K562 (cell line): ENCODE data around the gene SP2. TPM values are rescaled to one million over a fixed set of nuclear protein-coding genes. Genes with fewer than 3 reads are reported as not detected.
A peak's percentile ranks its signal among the peaks of the same experiment; 100 is the strongest.

Experiments
- CCNT2 ChIP-seq: IDR thresholded peaks from 2 replicates; pipeline ENCODE4 v1.6.1; 2011; ENCODE audit warnings: borderline replicate concordance, low read depth, mild to moderate bottlenecking, moderate library complexity, mixed read lengths, low read length; ENCODE audit not compliant: insufficient read length; ENCODE audit errors: extremely low read depth
- GTF2A2 ChIP-seq: IDR thresholded peaks from 2 replicates; pipeline ENCODE4 v1.6.1; 2016; ENCODE audit warnings: mild to moderate bottlenecking, missing genetic modification characterization, missing compliant biosample characterization
- GTF2E2 ChIP-seq: fragments of 200-800 bp; sonication (Bioruptor generic); IDR thresholded peaks from 2 replicates; pipeline ENCODE4 v1.6.1; 2016; ENCODE audit warnings: missing genetic modification characterization, missing compliant biosample characterization
- GTF2F1 ChIP-seq: IDR thresholded peaks from 2 replicates; pipeline ENCODE4 v1.6.1; 2011; ENCODE audit warnings: low read depth, low read length, improper control_type of control experiment
- JUND ChIP-seq, 2 experiments: IDR thresholded peaks; 2 replicates in 1 of 2; 3 replicates in 1 of 2; pipeline ENCODE4 v1.6.1; 2011; ENCODE audit warnings: borderline replicate concordance in 2 of 2, low read depth in 2 of 2, low read length in 2 of 2, improper control_type of control experiment in 1 of 2, missing biosample characterization in 1 of 2, missing genetic modification characterization in 1 of 2, missing genetic modification reagents in 1 of 2
- NONO ChIP-seq, 2 experiments: fragments of 200-400 bp in 1 of 2; fragments of 450-650 bp in 1 of 2; formaldehyde crosslinking in 1 of 2; IDR thresholded peaks; 2 replicates each; pipeline ENCODE4 v1.6.1; 2017; ENCODE audit warnings: low read depth in 2 of 2, mild to moderate bottlenecking in 2 of 2, moderate library complexity in 2 of 2, low read length in 1 of 2
- RBM34 ChIP-seq: fragments of 200-400 bp; formaldehyde crosslinking; IDR thresholded peaks from 2 replicates; pipeline ENCODE4 v1.6.1; 2018; ENCODE audit warnings: low read length, borderline replicate concordance; ENCODE audit not compliant: insufficient read depth
- SIN3B ChIP-seq: fragments of 450-650 bp; IDR thresholded peaks from 2 replicates; pipeline ENCODE4 v1.6.1; 2017; ENCODE audit warnings: low read depth, mild to moderate bottlenecking, moderate library complexity
- SMAD4 ChIP-seq: fragments of 250-450 bp; sonication (Bioruptor Pico); conservative IDR thresholded peaks from 2 replicates; pipeline ENCODE4 v1.8.0; 2021; ENCODE audit warnings: inconsistent platforms, mild to moderate bottlenecking, moderate library complexity
- polyA plus RNA-seq, 8 experiments: library from polyadenylated mRNA; depleted of rRNA in 4 of 8; stranded (reverse) in 5 of 8; unstranded in 3 of 8; fragments of >200 nt; fragmentation: Nextera tagmentation in 2 of 8; fragmentation: Illumina TruSeq in 1 of 8; extraction: Ambion mirVana in 2 of 8; extraction: Trizol in 1 of 8; gene quantifications; 2 replicates each; pipeline versions ENCODE4 v1.2.1 to v1.2.3, GENCODE V29; 2011 to 2014; ENCODE audit warnings: inconsistent platforms in 1 of 8, missing spikeins in 1 of 8
- total RNA-seq, 7 experiments: library from RNA; depleted of rRNA in 6 of 7; stranded (reverse); fragments of >200 nt in 6 of 7; fragmentation: Illumina TruSeq in 2 of 7; extraction: Trizol in 2 of 7; gene quantifications; 2 replicates each; pipeline versions ENCODE4 v1.2.1 to v1.2.3, GENCODE V29; 2011 to 2021; ENCODE audit warnings: low replicate concordance in 1 of 7
- TF ChIP-seq, protein P1 (sequence below): IDR thresholded peaks from 2 replicates; pipeline ENCODE4 v1.6.1; 2012; ENCODE audit warnings: low read depth, low read length, improper control_type of control experiment, borderline replicate concordance
- TF ChIP-seq, protein P2 (sequence below), 2 experiments: fragments of 450-650 bp in 1 of 2; IDR thresholded peaks; 2 replicates each; pipeline ENCODE4 v1.6.1; 2011 to 2017; ENCODE audit warnings: low read depth in 2 of 2, antibody characterized with exemption in 1 of 2, borderline replicate concordance in 1 of 2, low read length in 1 of 2, mild to moderate bottlenecking in 1 of 2, mixed read lengths in 1 of 2; ENCODE audit not compliant: control insufficient read depth in 1 of 2
- TF ChIP-seq, protein P3 (sequence below): fragments of 250-450 bp; sonication (Bioruptor Pico); IDR thresholded peaks from 2 replicates; pipeline ENCODE4 v1.4.0; 2020

The SP2 gene
- total and polyA plus RNA-seq, 9 of the 15 experiments (the other 6 are each of a cell fraction or from before 2014, with no cell fraction given) = 0.77 to 22.3 (median 2.3) TPM

- TF ChIP-seq GTF2E2 (tag) (0 out of 2 replicates have a peak, but pooled peaks have one; percentile 43), GTF2A2 (tag) (no peak), JUND (IDR thresholded peaks at IDR 0.05; ENCODE audit: borderline replicate concordance, low read depth, low read length) (peak; percentile 35; the same call in 1 of the 2 replicates), JUND (tag; IDR thresholded peaks at IDR 0.05; ENCODE audit: borderline replicate concordance, low read depth, low read length) (peak; percentile 50; the same call in 1 of the 3 replicates), GTF2F1 (peak; percentile 48; the same call in 1 of the 2 replicates), SIN3B (peak; percentile 77; the same call in 1 of the 2 replicates), RBM34 (no peak), SMAD4 (CRISPR knock-in tag) (no peak), NONO (IDR thresholded peaks at IDR 0.05; ENCODE audit: low read depth in 2 of 2, low read length in 1 of 2) (no peak), CCNT2 (peak; percentile 61)
- TF ChIP-seq, protein P1, sequence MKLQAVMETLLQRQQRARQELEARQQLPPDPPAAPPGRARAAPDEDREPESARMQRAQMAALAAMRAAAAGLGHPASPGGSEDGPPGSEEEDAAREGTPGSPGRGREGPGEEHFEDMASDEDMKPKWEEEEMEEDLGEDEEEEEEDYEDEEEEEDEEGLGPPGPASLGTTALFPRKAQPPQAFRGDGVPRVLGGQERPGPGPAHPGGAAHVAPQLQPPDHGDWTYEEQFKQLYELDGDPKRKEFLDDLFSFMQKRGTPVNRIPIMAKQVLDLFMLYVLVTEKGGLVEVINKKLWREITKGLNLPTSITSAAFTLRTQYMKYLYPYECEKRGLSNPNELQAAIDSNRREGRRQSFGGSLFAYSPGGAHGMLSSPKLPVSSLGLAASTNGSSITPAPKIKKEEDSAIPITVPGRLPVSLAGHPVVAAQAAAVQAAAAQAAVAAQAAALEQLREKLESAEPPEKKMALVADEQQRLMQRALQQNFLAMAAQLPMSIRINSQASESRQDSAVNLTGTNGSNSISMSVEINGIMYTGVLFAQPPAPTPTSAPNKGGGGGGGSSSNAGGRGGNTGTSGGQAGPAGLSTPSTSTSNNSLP = no peak
- TF ChIP-seq, protein P2, sequence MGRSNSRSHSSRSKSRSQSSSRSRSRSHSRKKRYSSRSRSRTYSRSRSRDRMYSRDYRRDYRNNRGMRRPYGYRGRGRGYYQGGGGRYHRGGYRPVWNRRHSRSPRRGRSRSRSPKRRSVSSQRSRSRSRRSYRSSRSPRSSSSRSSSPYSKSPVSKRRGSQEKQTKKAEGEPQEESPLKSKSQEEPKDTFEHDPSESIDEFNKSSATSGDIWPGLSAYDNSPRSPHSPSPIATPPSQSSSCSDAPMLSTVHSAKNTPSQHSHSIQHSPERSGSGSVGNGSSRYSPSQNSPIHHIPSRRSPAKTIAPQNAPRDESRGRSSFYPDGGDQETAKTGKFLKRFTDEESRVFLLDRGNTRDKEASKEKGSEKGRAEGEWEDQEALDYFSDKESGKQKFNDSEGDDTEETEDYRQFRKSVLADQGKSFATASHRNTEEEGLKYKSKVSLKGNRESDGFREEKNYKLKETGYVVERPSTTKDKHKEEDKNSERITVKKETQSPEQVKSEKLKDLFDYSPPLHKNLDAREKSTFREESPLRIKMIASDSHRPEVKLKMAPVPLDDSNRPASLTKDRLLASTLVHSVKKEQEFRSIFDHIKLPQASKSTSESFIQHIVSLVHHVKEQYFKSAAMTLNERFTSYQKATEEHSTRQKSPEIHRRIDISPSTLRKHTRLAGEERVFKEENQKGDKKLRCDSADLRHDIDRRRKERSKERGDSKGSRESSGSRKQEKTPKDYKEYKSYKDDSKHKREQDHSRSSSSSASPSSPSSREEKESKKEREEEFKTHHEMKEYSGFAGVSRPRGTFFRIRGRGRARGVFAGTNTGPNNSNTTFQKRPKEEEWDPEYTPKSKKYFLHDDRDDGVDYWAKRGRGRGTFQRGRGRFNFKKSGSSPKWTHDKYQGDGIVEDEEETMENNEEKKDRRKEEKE (IDR thresholded peaks at IDR 0.05; ENCODE audit: borderline replicate concordance in 1 of 2, control insufficient read depth in 1 of 2, low read depth in 2 of 2, low read length in 1 of 2) = no peak
- TF ChIP-seq, protein P3, sequence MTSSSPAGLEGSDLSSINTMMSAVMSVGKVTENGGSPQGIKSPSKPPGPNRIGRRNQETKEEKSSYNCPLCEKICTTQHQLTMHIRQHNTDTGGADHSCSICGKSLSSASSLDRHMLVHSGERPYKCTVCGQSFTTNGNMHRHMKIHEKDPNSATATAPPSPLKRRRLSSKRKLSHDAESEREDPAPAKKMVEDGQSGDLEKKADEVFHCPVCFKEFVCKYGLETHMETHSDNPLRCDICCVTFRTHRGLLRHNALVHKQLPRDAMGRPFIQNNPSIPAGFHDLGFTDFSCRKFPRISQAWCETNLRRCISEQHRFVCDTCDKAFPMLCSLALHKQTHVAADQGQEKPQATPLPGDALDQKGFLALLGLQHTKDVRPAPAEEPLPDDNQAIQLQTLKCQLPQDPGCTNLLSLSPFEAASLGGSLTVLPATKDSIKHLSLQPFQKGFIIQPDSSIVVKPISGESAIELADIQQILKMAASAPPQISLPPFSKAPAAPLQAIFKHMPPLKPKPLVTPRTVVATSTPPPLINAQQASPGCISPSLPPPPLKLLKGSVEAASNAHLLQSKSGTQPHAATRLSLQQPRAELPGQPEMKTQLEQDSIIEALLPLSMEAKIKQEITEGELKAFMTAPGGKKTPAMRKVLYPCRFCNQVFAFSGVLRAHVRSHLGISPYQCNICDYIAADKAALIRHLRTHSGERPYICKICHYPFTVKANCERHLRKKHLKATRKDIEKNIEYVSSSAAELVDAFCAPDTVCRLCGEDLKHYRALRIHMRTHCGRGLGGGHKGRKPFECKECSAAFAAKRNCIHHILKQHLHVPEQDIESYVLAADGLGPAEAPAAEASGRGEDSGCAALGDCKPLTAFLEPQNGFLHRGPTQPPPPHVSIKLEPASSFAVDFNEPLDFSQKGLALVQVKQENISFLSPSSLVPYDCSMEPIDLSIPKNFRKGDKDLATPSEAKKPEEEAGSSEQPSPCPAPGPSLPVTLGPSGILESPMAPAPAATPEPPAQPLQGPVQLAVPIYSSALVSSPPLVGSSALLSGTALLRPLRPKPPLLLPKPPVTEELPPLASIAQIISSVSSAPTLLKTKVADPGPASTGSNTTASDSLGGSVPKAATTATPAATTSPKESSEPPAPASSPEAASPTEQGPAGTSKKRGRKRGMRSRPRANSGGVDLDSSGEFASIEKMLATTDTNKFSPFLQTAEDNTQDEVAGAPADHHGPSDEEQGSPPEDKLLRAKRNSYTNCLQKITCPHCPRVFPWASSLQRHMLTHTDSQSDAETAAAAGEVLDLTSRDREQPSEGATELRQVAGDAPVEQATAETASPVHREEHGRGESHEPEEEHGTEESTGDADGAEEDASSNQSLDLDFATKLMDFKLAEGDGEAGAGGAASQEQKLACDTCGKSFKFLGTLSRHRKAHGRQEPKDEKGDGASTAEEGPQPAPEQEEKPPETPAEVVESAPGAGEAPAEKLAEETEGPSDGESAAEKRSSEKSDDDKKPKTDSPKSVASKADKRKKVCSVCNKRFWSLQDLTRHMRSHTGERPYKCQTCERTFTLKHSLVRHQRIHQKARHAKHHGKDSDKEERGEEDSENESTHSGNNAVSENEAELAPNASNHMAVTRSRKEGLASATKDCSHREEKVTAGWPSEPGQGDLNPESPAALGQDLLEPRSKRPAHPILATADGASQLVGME = no peak
Observed at GRCh38 chr17:47941246-47942095, 45.4 kb downstream of the SP2 start, which contains the start of gene PNPO (continued).
